GM18861 (cell line): ENCODE measurements around the gene TBXAS1.
"Not testable (repeated sequence)": the region's sequence is repeated elsewhere in the genome, so short reads cannot be mapped to it uniquely, and the experiment has no call there.

Experiments
- ATAC-seq: cut with Tn5 transposase; IDR thresholded peaks from one replicate; pipeline ENCODE4 v1.9.1; 2021; ENCODE audit not compliant: unreplicated experiment

TBXAS1 gene

GRCh38 chr7:139825666-139826290, 3.3 kb upstream of the TBXAS1 start:
- no peak for ATAC-seq

DNA sequence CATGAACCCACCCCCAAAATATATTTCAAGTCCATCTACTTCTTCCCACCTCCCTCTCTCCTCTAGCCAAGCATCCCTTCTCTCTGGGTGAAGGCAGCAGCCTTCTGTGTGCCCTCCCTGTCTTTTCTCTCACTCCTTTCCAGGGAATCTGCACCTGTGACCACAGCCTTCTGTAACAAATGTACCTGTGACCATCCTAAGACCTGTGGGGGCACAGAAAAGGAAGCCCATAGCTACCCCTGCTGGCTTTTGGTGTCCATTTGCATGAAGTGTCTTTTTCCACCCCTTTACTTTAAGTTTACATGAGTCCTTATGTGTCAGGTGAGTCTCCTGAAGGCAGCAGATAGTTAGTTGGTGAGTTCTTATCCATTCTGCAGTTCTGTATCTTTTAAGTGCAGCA, 2.0 kb upstream of the TBXAS1 start:
- no peak for ATAC-seq

- ATAC-seq, result no peak
These were observed 618 bp upstream of the TBXAS1 start for GRCh38 chr7:139828446-139828845.

- ATAC-seq, result peak; percentile 15
These were observed 682 bp downstream of the TBXAS1 start for GRCh38 chr7:139829775-139830117.

- ATAC-seq, result no peak
These were observed 1.2 kb downstream of the TBXAS1 start for GRCh38 chr7:139830292-139830691.

DNA sequence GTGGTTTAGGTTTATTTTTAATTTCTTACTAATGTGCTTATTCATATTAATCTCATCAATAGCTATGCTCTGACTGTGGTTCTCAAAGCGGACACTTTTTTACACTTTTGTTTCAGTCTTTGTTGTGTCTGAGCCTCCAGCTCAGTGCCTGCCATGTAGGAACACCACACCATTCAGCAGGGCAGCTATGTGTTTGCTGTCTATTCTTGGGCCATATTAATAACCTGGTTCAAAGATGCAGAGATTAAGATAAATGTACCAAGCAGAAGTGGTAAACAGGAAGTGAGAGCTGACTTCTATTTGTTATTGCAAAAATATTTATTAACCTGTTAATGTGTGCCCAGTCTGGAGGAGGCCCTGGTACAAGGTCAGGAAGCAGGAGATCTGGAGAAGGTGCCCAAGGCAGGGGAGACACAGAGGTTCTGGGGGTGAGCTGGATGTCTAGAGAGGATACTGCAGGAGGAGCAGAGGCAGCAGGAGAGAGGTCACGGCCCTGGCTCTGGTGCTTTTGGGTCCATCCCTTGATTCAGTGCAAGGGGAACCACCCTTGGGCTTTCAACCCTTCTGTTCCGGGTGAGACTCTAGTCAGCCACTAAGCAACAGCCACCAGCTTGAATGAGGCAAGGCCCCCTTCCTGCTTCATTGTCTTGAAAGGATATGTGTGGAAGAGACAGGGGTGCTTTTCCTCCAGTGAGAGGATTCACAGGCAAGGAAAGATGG, 1.9 kb downstream of the TBXAS1 start:
- ATAC-seq, result peak; percentile 51

GRCh38 chr7:139835848-139836247, 6.8 kb downstream of the TBXAS1 start:
- ATAC-seq, result not testable (repeated sequence)

DNA sequence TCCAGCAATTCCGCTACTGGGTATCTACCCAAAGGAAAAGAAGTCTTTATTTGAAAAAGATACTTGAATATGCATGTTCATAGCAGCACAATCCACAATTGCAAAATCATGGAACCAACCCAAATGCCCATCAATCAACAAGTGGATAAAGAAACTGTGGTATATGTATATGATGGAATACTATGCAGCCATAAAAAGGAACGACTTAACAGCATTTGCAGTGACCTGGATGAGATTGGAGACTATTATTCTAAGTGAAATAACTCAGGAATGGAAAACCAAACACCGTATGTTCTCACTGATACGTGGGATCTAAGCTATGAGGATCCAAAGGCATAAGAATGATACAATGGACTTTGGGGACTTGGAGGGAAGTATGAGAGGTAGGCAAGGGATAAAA, 8.2 kb downstream of the TBXAS1 start:
- not testable (repeated sequence) for ATAC-seq

DNA sequence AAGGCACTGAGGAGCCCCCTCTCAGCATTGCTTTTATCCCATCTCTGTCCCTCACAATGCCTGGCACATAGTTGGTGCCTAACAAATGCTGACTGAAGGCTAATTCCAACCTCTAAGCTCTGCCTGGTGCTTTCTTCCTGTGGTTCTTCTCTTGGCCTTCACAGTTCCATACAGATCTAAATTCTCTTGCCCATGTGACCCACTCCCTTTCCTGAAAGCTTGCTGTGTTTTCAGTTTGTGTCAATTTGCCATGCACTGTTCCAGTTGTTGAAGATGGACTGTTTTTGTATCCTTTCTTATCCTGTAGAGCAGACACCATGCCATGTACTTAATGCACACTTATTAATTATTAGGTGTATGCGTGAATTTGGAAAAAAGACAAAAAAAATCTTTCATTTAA, 9.2 kb downstream of the TBXAS1 start:
- no peak for ATAC-seq

DNA sequence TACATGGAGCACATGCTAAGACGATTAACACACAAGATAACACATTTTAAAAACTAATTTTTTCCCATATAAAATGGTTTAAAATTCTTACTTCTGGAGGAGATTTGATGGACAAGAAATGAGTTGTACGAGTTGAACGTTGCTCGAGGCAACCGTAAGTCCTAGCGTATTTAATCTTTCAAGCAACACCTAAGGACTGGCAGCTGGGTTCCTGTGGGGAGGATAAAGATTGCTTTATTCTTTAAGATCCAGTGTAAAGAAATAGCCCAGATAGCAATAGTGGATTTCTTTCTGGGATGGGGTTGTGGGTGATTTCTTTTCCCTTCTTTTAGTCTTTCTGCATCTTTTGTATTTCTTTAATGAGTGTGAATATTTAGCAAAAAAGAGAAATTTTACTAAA, 9.8 kb downstream of the TBXAS1 start:
- no peak for ATAC-seq

DNA sequence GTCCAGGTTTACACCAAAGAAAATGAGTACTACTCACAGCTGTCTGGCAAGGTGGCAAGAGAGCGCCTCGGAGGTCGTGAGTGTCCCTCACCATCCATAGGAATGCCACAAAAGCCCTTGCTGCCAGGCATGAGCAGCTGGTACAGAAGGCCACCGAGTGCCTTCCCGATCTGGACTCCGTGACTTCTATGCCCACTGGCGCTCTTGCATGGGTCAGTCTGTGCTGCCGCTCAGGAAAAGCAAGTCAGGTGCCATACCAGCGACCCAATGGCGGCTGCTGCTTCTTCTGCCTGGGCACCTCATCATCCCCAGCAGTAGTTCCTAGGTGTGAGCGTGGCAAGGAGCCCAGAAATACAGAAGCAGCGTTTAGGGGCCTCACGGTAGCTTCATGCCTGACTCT, 11.7 kb downstream of the TBXAS1 start:
- no peak for ATAC-seq

- peak; percentile 68 for ATAC-seq
These were observed 13.5 kb downstream of the TBXAS1 start for GRCh38 chr7:139842401-139843210.

DNA sequence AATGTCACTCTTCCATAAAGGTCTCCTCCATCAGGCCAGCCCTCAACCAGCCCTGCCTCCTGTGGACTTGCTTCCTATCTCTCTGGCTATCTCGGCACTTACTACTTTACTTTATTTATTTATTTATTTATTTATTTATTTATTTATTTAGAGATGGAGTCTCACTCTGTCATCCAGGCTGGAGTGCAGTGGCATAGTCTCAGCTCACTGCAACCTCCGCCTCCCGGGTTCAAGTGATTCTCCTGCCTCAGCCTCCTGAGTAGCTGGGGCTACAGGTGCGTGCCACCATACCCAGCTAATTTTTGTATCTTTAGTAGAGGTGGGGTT, 14.1 kb downstream of the TBXAS1 start:
- ATAC-seq, result not testable (repeated sequence)

DNA sequence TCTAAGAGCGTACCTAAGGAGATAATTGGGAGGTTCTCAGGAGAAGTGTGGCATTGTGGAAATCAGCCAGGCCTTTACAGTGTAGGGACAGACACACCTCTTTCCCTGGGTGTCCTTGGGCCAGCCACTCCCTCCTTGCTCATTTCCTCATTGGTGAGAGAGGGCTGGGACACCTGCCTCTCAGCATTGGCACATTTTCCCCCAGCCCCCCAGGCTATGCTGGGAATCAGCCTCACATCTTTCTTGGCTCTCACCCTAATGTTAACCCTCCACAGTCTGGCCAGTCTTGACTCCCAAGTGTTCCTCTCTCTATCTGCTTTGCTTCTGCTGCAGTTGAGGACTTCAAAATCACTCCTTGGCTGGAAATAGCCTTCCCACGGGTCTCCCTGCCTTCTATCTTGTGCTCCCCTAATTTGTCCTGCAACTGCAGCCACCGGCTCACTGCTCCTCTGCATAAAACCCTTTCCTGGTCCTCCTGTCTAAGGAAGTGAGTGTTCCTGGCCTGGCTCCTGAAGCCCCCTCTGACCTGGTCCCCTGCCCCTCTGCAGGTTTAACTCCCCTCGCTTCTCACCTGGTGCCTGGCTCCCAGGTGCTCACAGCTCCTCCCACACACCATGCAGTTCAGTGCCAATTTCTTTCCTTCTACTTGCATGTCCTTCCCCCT, 15.8 kb downstream of the TBXAS1 start:
- ATAC-seq, result no peak

DNA sequence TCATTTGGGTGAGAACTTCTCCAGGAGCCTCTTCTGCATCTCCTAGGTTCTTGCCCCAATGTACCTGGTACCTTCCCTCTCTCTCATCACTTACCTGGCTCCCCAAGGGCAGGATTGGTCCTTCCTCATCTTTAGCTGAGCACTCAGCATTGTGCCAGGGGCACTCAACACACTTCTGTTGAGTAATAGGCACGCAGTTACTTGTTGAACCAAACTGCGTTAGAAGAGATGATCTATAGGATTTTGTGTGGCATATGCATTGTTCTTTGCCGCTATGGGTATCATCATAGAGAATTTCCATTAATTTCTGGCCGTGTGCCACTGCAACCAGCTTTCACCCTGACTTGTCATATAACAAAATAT, 16.4 kb downstream of the TBXAS1 start:
- no peak for ATAC-seq

DNA sequence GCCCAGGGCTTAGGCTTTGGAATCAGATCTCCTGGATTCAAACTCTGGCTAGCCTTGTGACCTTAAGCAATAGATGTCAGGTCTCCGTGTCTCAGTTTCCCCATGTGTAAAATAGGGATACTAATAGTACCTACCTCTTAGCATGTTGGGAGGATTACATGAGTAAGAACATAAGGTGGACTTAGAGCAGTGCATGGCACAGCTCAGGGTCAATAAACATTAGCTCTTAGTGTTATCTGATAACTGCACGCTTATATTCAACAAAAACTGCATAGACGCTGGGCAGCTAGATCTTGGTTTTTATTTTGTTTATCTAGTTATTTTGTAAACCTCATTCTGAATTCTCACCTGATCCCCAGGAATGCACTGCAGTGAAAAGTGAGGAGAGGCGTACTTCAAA, 17.2 kb downstream of the TBXAS1 start:
- ATAC-seq, result no peak

GRCh38 chr7:139848274-139848673, 19.2 kb downstream of the TBXAS1 start:
- ATAC-seq, result no peak

GRCh38 chr7:139850906-139851305, 21.8 kb downstream of the TBXAS1 start:
- no peak for ATAC-seq

- no peak for ATAC-seq
These were observed 22.9 kb downstream of the TBXAS1 start for GRCh38 chr7:139851770-139852481.

GRCh38 chr7:139852482-139852845, 23.4 kb downstream of the TBXAS1 start:
- no peak for ATAC-seq

GRCh38 chr7:139853506-139854123, 24.6 kb downstream of the TBXAS1 start:
- no peak for ATAC-seq
